GM18502 (cell line): Measurements from ENCODE around the gene HYLS1.

Experiments
- ATAC-seq: cut with Tn5 transposase; IDR thresholded peaks from one replicate; pipeline ENCODE4 v1.9.1; 2021; ENCODE audit warnings: mild to moderate bottlenecking; ENCODE audit not compliant: unreplicated experiment, poor library complexity

Gene HYLS1

DNA sequence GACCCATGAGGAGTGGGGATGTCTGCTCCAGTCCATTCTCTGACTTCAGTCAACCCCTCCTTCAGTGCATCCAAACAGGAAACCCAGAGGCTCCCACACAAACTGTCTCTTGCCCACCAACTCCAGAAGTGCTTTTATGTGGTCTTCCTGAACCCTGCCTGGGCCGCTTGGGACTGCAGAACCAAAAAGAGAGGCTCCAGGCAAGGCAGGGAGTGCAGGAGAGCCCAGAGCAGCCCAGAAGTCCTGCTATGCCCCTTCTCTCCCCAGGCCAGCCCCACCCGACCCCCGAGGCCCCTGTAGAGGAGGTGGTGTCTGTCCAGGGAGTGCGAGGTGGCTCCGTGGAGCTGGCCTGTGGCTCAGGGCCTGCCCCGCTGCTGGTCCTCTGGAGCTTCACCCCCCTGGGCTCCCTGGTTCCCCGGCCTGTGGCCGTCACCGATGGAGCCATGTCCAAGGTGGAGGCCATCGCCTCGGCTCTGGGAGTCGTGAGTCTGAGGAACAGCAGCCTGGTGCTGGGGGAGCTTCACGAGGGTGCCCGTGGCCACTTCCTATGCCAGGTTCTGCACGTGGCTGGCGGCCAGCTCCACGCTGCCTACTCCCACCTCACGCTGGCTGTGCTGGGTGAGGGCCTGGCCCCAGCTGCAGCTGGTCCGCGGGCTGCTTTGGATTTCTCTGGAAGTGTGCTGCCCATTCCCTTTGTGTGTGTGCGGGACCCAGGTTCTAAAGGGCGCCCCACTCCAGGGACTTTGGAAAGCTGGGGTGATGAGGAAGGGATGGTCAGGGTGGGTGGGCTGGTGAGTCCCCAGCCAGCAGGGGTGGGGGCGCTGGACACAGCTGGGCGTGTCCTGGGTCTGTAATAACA lies 60.2 kb downstream of the HYLS1 start:
- no peak for ATAC-seq

DNA sequence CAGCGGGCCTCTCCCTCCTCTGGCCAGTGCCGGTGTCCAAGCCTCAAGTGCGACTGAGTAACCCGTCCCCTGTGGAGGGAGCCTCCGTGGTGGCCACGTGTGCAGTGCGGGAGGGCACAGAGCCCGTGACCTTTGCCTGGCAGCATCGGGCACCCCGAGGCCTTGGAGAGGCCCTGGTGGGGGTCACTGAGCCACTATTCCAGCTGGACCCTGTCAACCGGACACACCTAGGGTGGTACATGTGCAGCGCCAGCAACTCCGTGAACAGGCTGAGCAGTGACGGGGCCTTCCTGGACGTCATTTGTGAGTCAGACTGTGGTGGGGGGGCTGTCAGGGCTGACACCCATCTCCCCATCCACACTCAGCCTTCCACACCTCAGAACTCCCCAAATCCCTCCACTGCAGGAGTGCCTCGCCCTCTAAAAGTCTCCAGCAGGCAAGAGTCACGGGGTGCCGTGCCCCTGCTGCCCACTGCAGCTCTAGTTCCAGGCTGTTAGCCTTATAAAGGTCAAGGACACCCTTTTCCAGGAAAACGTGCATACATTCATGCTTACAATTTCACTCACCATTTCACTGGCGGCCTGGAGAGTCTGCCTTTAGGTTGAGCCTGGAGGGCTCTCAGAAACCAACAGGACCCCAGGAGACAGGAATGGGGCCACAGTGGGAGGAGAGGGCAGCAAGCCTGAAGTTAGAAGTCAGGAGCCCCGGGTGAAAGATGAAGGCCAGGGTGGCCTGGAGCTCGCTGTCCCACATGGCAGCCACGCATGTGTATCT lies 61.0 kb downstream of the HYLS1 start:
- ATAC-seq, result no peak

DNA sequence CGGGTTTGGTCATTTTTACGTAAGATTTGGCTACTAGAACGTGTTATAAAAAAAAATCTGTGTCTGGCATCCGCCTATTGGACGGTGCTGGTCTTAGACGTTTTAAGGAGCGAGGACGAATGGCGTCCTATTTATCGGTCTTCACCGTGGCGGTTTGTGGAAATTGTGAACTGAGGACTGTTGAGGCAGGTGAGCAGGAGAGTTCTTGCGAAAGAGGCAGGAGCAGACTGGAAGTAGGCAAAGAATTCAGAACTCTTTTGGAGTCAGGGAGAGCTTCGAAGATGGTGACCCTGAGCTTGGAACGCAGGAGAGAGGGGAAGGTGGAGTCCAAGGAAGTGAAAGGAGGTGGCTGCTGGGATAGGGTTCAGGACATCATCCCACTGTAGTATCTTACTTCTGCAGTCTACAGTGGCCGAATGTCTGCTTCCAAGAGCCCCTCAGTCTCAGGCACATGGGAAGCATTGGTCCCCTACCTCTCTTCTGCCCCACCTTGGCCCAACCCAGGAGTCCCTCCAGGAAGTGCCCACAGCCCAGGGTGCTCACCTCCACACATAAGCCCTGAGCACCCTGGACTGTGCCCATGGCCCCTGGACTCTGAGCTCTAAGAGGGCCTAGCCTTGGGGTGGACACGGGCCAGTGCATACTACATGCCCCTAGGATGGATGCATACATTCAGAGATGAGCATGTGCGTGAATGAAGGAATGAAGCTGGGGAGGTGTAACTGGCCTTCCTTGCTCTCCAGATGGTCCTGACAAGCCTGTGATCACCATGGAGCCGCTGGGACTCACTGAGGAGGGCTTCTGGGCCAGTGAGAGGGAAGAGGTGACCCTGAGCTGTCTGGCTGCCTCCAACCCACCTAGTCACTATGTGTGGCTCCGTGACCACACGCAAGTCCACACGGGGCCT lies 62.1 kb downstream of the HYLS1 start:
- no peak for ATAC-seq

DNA sequence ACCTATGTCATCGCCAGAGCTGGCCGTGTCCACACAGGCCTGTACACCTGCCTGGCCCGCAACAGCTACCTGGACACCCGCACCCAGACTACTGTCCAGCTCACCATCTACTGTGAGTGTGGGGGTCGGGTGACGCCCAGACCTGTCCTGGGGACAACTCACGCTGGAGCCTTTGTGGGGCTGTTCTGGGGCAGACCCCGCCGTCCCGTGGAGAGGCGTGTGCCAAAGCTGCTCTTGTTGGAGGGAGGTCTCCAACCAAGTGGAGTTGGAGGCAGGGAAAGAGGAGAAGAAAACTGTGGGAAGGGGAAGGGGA lies 62.7 kb downstream of the HYLS1 start:
- ATAC-seq, result no peak
